HepG2 (cell line): Measurements from ENCODE around the gene GPS2. TPM values are rescaled to one million over a fixed set of nuclear protein-coding genes. Genes with fewer than 3 reads are reported as not detected.
A peak's percentile ranks its signal among the peaks of the same experiment; 100 is the strongest.

ENCODE experiments used
- ATAC-seq: fragments of 200-7000 bp; cut with Tn5 transposase; 3 replicates; pipeline ENCODE4 v1.9.1; 2020; ENCODE audit warnings: mild to moderate bottlenecking, moderate library complexity
- BruUV-seq: library from RNA; stranded (reverse); fragments of 400-500 nt; replicated peaks from 2 replicates; lab custom pipeline; 2021; lab: Mats Ljungman, UMichigan
- CTCF ChIA-PET: fragments of 300-600 bp; formaldehyde crosslinking; extraction: SDS; loops from one replicate; lab custom pipeline; 2021; ENCODE audit warnings: low total read pairs, inconsistent platforms, low intra/inter-chr PET ratio; lab: Yijun Ruan, JAX
- POLR2A ChIA-PET: fragments of 350-600 bp; sonication (Branson Sonifier 250); formaldehyde crosslinking; loops from one replicate; lab custom pipeline; 2020; ENCODE audit warnings: antibody characterized with exemption, inconsistent platforms; lab: Yijun Ruan, JAX
- DNase-seq: peaks from one replicate; pipeline ENCODE4 v3.0.0-alpha.2; 2015; ENCODE audit warnings: low spot score
- FAIRE-seq: peaks from 3 replicates; lab custom pipeline; 2011; peaks lifted over from hg19 to GRCh38; lab: Jason Lieb, UNC
- H2AFZ ChIP-seq: one replicate; pipeline ENCODE4 v1.6.1; 2011; ENCODE audit warnings: low read length, inconsistent platforms
- H3K27ac ChIP-seq: fragments of 300-600 bp; 3 replicates; pipeline ENCODE4 v1.8.0; 2011; ENCODE audit warnings: mixed run types, mild to moderate bottlenecking, mixed read lengths, low read length, inconsistent platforms; ENCODE audit not compliant: insufficient read depth; ENCODE audit errors: extremely low read length
- H3K27me3 ChIP-seq, 2 experiments: fragments of 200-600 bp in 1 of 2; 2 replicates in 1 of 2; 3 replicates in 1 of 2; pipeline versions ENCODE4 v1.6.0 to v1.8.0; 2011; ENCODE audit warnings: low read length in 2 of 2, mild to moderate bottlenecking in 2 of 2, moderate library complexity in 2 of 2, inconsistent platforms in 1 of 2; ENCODE audit not compliant: insufficient read depth in 2 of 2, control insufficient read depth in 1 of 2
- H3K36me3 ChIP-seq, 2 experiments: fragments of 200-600 bp in 1 of 2; replicated peaks in 1 of 2; 2 replicates in 1 of 2; 3 replicates in 1 of 2; pipeline versions ENCODE4 v1.5.1 to v1.8.0; 2011; ENCODE audit warnings: low read length in 2 of 2, inconsistent platforms in 1 of 2; ENCODE audit not compliant: insufficient read depth in 2 of 2, control insufficient read depth in 1 of 2
- H3K4me1 ChIP-seq: 2 replicates; pipeline ENCODE4 v1.5.1; 2012; ENCODE audit warnings: low read length, inconsistent platforms; ENCODE audit not compliant: insufficient read depth
- H3K4me2 ChIP-seq: 2 replicates; pipeline ENCODE4 v1.6.0; 2011; ENCODE audit warnings: low read depth, low read length, inconsistent platforms
- H3K4me3 ChIP-seq, 3 experiments: fragments of 200-600 bp in 1 of 3; sonication (generic), shearing (Covaris generic) in 1 of 3; replicated peaks in 1 of 3; 2 replicates each; pipeline ENCODE4 v1.5.1; 2011 to 2016; ENCODE audit warnings: low read length in 3 of 3, inconsistent platforms in 2 of 3, low read depth in 2 of 3, mild to moderate bottlenecking in 2 of 3, control low read depth in 1 of 3, mixed read lengths in 1 of 3; ENCODE audit not compliant: insufficient read depth in 1 of 3
- H3K79me2 ChIP-seq: one replicate; pipeline ENCODE4 v1.6.1; 2011; ENCODE audit warnings: low read length, inconsistent platforms; ENCODE audit not compliant: insufficient read depth
- H3K9ac ChIP-seq: 2 replicates; pipeline ENCODE4 v1.6.0; 2011; ENCODE audit warnings: mild to moderate bottlenecking, low read depth, low read length, inconsistent platforms; ENCODE audit not compliant: insufficient read depth
- H3K9me3 ChIP-seq: 2 replicates; pipeline ENCODE4 v1.5.1; 2012; ENCODE audit warnings: mild to moderate bottlenecking, low read length
- H4K20me1 ChIP-seq: 2 replicates; pipeline ENCODE4 v1.6.0; 2011; ENCODE audit warnings: inconsistent platforms, mild to moderate bottlenecking, low read length, moderate library complexity; ENCODE audit not compliant: insufficient read depth
- HMGA1 ChIP-seq: sonication (generic); formaldehyde crosslinking; conservative IDR thresholded peaks from 2 replicates; pipeline ENCODE4 v1.4.0; 2020; ENCODE audit warnings: missing genetic modification reagents
- KDM5A ChIP-seq: fragments of 200-600 bp; sonication (generic); IDR thresholded peaks from 2 replicates; pipeline ENCODE4 v1.7.0; 2018; ENCODE audit warnings: antibody characterized with exemption, mild to moderate bottlenecking, low read length, borderline replicate concordance
- NR0B2 ChIP-seq: sonication (generic); formaldehyde crosslinking; IDR thresholded peaks from 2 replicates; pipeline ENCODE4 v1.4.0; 2020; ENCODE audit warnings: mild to moderate bottlenecking, missing genetic modification reagents
- NR2F6 ChIP-seq, 2 experiments: IDR thresholded peaks; 2 replicates each; pipeline ENCODE4 v1.6.1; 2016; ENCODE audit warnings: antibody characterized with exemption in 1 of 2, mild to moderate bottlenecking in 1 of 2
- NR3C1 ChIP-seq: sonication (generic); formaldehyde crosslinking; IDR thresholded peaks from 2 replicates; pipeline ENCODE4 v1.4.0; 2020; ENCODE audit warnings: missing genetic modification reagents
- PPARG ChIP-seq: conservative IDR thresholded peaks from 2 replicates; pipeline ENCODE4 v1.6.1; 2016; ENCODE audit warnings: missing biosample characterization, missing genetic modification reagents
- RXRB ChIP-seq: IDR thresholded peaks from 2 replicates; pipeline ENCODE4 v1.6.1; 2016; ENCODE audit warnings: borderline replicate concordance, missing genetic modification reagents, missing compliant biosample characterization
- SOX5 ChIP-seq: IDR thresholded peaks from 2 replicates; pipeline ENCODE4 v1.6.1; 2016; ENCODE audit warnings: borderline replicate concordance
- SP140L ChIP-seq: sonication (generic); formaldehyde crosslinking; IDR thresholded peaks from 2 replicates; pipeline ENCODE4 v1.4.0; 2020; ENCODE audit warnings: missing genetic modification reagents, borderline replicate concordance
- TIGD3 ChIP-seq: sonication (generic); formaldehyde crosslinking; IDR thresholded peaks from 2 replicates; pipeline ENCODE4 v1.5.1; 2020; ENCODE audit warnings: mild to moderate bottlenecking, missing genetic modification reagents, borderline replicate concordance
- TOPORS ChIP-seq: sonication (generic); formaldehyde crosslinking; IDR thresholded peaks from 2 replicates; pipeline ENCODE4 v1.8.0; 2023; ENCODE audit warnings: mild to moderate bottlenecking, missing genetic modification reagents
- ZBTB4 ChIP-seq: sonication (generic); formaldehyde crosslinking; IDR thresholded peaks from 2 replicates; pipeline ENCODE4 v1.4.0; 2020; ENCODE audit warnings: missing genetic modification reagents, mild to moderate bottlenecking, borderline replicate concordance
- ZFX ChIP-seq: sonication (generic); formaldehyde crosslinking; IDR thresholded peaks from 2 replicates; pipeline ENCODE4 v1.4.0; 2020; ENCODE audit warnings: mild to moderate bottlenecking, low read depth, missing genetic modification reagents, moderate library complexity
- ZFY ChIP-seq: sonication (generic); formaldehyde crosslinking; IDR thresholded peaks from 2 replicates; pipeline ENCODE4 v1.4.0; 2020; ENCODE audit warnings: missing genetic modification reagents
- ZNF343 ChIP-seq: sonication (generic); formaldehyde crosslinking; IDR thresholded peaks from 2 replicates; pipeline ENCODE4 v1.4.0; 2020; ENCODE audit warnings: mild to moderate bottlenecking, missing genetic modification reagents
- ZNF619 ChIP-seq: sonication (generic); formaldehyde crosslinking; IDR thresholded peaks from 2 replicates; pipeline ENCODE4 v1.4.0; 2020; ENCODE audit warnings: mild to moderate bottlenecking, missing genetic modification reagents
- ZNF770 ChIP-seq: sonication (generic); formaldehyde crosslinking; IDR thresholded peaks from 2 replicates; pipeline ENCODE4 v1.5.0; 2020; ENCODE audit warnings: mild to moderate bottlenecking, missing genetic modification reagents
- ZNF773 ChIP-seq: sonication (generic); formaldehyde crosslinking; IDR thresholded peaks from 2 replicates; pipeline ENCODE4 v1.4.0; 2020; ENCODE audit warnings: missing genetic modification reagents, borderline replicate concordance
- ZNF776 ChIP-seq: sonication (generic); formaldehyde crosslinking; IDR thresholded peaks from 2 replicates; pipeline ENCODE4 v1.4.0; 2020; ENCODE audit warnings: mild to moderate bottlenecking, missing genetic modification reagents
- WGBS: methylation state at CpG from one replicate; pipeline ENCODE4 v1.1.6; 2017; ENCODE audit warnings: low lambda C conversion rate; 5-methylcytosine and 5-hydroxymethylcytosine counted together
- in situ Hi-C: cut with HindIII; loops from 2 replicates; pipeline ENCODE4 v1.10.0; 2017; ENCODE audit warnings: low pct_unique_long_range_greater_than_20kb; ENCODE audit not compliant: extremely low pct_ligation_motif_present
- intact Hi-C: fragments of 100-400 bp; cut with micrococcal nuclease; formaldehyde crosslinking; loops from one replicate; pipeline ENCODE4 v1.10.0; 2022; ENCODE audit not compliant: unreplicated experiment
- polyA plus RNA-seq, 8 experiments: library from polyadenylated mRNA; depleted of rRNA in 3 of 8; stranded (reverse) in 7 of 8; unstranded in 1 of 8; fragments of >200 nt; fragmentation: Illumina TruSeq in 4 of 8; extraction: Trizol in 4 of 8; gene quantifications; 2 replicates each; pipeline versions ENCODE4 v1.2.1 to v1.2.3, GENCODE V29; 2011 to 2016; ENCODE audit warnings: low read depth in 4 of 8, missing spikeins in 1 of 8, mixed read lengths in 1 of 8; ENCODE audit not compliant: insufficient read depth in 1 of 8
- total RNA-seq, 5 experiments: library from RNA; depleted of rRNA; stranded (reverse); fragments of >200 nt; fragmentation: Illumina TruSeq; extraction: Trizol; gene quantifications; 2 replicates each; pipeline ENCODE4 v1.2.3, GENCODE V29; 2016; ENCODE audit warnings: low read depth in 1 of 5

GPS2 gene
- total and polyA plus RNA-seq, 2 of the 13 experiments (the other 11 are each of a cell fraction or from before 2014, with no cell fraction given), result 58.0 to 59.4 TPM

- CTCF ChIA-PET, result no interaction called here
- in situ Hi-C loops, result no loop called here
- H3K4me2 ChIP-seq, result no peak overlapping the region
- TF ChIP-seq ZBTB4 (CRISPR knock-in tag) (no peak), ZFX (CRISPR knock-in tag) (0 out of 2 replicates have a peak, but pooled peaks have one; percentile 16), ZNF776 (CRISPR knock-in tag) (no peak), ZNF343 (CRISPR knock-in tag) (no peak), NR3C1 (CRISPR knock-in tag) (no peak), TIGD3 (CRISPR knock-in tag) (no peak), SOX5 (CRISPR knock-in tag) (no peak), SP140L (no peak), RXRB (CRISPR knock-in tag) (no peak), PPARG (CRISPR knock-in tag) (no peak), NR2F6 (IDR thresholded peaks at IDR 0.05) (no peak), NR2F6 (CRISPR knock-in tag; IDR thresholded peaks at IDR 0.05) (no peak), ZFY (CRISPR knock-in tag) (no peak), HMGA1 (CRISPR knock-in tag) (no peak), KDM5A (no peak), NR0B2 (CRISPR knock-in tag) (no peak), ZNF770 (CRISPR knock-in tag) (peak; percentile 83), ZNF773 (CRISPR knock-in tag) (no peak), TOPORS (CRISPR knock-in tag) (no peak), ZNF619 (no peak)
These were observed 48.2 kb upstream of the GPS2 start for GRCh38 chr17:7363311-7363710.

More at GRCh38 chr17:7363311-7363710, 48.2 kb upstream of the GPS2 start:
- 1% methylated on average over 6 of the region's 6 CpGs for WGBS
- intact Hi-C loops, result no loop called here
- H3K79me2 ChIP-seq, result no peaks in the 10 kb centered on the region
- H4K20me1 ChIP-seq, result no peaks in the 10 kb centered on the region
- no peak overlapping the region for H3K9ac ChIP-seq
- no TSS peak for BruUV-seq
- H3K27ac ChIP-seq, result no peak overlapping the region
- H3K4me1 ChIP-seq, result peaks cover 14% of the 10 kb centered on the region
- POLR2A ChIA-PET, result interaction anchor here (1.0 to 1.5 kb wide), 3 partner anchors 41 to 82 kb away, joined by 3 to 7 read pairs (median 6); partner anchors contain the start of genes TMEM102 and TMEM256
- FAIRE-seq (peak; percentile 74), ATAC-seq (peak; percentile 83), DNase-seq (peak; percentile 69)
- no peaks in the 10 kb centered on the region for H3K36me3 ChIP-seq
- no peak overlapping the region for H2AFZ ChIP-seq
- no peak overlapping the region for H3K4me3 ChIP-seq
- H3K27me3 ChIP-seq, result peaks cover 0 to 8% of the 10 kb centered on the region in 2 experiments; a peak in 2 of 5 replicates
- H3K9me3 ChIP-seq, result no peaks in the 10 kb centered on the region
